HG02970 (cell line): ENCODE measurements around the gene SIN3B.

ENCODE experiments used
- ATAC-seq: cut with Tn5 transposase; IDR thresholded peaks from one replicate; pipeline ENCODE4 v1.9.1; 2021; ENCODE audit warnings: mild to moderate bottlenecking, moderate library complexity, moderate number of reproducible peaks; ENCODE audit not compliant: unreplicated experiment, low FRiP score

SIN3B gene

DNA sequence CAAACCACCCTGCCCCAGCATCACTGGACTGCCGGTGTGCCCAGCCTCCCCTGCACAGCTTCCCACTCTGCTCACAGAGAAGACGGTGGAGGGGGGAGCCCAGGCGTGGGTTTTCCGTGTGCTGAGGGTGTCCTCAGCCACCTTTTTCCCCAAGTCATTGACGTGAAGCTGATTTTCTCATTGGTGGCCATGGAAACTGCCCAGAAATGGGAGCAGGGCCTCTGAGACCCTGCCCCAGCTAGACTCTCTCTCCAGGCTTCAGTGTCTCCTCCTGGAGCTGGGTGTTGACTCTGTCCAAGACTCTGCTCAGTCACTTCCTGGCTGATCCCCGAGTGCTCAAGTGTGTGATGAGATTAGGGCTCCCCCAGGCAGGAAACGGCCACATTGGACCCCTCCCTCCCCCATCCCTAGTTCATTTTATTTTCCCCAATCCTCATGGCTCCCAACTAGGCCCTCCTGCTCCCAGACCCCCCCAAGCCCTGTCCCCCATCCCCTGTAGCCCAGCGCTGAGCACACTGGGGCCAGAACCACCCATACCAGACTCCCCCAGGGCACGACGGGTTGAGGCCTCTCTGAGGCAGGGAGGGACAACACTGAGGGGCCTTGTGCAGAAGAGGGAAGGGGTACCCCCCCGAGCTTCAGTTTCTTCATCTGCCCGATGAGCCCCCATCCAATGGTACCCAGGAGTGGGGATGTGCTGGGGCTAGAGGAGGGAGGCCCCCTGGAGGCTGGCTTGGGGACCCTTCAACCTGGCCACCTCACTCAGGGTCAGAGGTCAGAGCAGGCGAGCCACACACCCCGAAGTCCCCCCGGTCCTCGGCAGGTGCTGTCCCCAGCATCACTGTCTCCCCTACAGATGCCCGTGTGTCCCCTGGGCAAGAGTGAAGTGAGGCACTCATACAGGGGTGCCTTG lies 58.4 kb downstream of the SIN3B start:
- no peak for ATAC-seq

DNA sequence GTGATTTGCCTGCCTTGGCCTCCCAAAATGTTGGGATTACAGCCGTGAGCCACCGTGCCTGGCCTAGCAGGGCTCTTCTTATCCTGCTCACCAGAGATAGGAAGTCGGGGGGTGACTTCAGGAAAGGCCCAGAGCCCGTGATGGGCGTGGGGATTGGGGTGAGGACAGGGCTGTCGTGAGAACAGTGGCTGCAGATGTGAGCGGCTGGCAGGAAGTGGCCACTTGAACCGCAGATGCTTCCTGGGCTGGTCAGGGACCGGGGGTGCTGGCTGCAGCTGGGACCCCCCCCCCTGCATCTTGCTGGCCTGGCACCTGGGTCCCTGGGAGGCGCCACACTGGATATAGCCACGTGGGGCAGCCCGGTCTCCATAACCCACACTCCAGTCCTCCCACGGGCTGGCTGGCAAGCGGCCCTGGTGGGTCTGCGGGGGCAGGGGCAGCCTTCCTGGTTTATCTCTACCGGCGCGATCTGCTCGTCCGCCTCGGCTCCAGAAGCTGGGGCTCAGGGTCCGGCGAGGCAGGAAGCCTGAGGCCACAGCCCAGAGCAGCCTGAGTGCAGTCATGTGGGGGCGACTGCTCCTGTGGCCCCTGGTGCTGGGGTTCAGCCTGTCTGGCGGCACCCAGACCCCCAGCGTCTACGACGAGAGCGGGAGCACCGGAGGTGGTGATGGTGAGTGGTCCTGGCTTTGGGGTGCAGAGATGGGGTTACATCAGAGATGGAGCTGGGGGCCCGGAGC lies 59.6 kb downstream of the SIN3B start, which contains the start of gene F2RL3:
TSS of gene F2RL3 (plus strand) at position 371 of the 737 bp plus-strand sequence. CDS start at position 562, 191 bp downstream.
- no peak for ATAC-seq

DNA sequence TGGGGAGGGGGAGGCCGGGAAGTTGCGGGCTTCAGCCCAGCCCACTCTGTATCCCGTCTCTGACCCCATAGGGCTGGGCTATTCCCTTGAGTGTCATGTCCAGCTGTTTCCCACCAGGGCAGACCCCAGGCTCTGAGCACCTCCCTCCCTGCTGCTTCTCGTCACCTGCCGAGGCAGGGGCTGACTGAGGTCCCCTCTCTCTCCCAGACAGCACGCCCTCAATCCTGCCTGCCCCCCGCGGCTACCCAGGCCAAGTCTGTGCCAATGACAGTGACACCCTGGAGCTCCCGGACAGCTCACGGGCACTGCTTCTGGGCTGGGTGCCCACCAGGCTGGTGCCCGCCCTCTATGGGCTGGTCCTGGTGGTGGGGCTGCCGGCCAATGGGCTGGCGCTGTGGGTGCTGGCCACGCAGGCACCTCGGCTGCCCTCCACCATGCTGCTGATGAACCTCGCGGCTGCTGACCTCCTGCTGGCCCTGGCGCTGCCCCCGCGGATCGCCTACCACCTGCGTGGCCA lies 60.2 kb downstream of the SIN3B start:
- ATAC-seq = no peak

DNA sequence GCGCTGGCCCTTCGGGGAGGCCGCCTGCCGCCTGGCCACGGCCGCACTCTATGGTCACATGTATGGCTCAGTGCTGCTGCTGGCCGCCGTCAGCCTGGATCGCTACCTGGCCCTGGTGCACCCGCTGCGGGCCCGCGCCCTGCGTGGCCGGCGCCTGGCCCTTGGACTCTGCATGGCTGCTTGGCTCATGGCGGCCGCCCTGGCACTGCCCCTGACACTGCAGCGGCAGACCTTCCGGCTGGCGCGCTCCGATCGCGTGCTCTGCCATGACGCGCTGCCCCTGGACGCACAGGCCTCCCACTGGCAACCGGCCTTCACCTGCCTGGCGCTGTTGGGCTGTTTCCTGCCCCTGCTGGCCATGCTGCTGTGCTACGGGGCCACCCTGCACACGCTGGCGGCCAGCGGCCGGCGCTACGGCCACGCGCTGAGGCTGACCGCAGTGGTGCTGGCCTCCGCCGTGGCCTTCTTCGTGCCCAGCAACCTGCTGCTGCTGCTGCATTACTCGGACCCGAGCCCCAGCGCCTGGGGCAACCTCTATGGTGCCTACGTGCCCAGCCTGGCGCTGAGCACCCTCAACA lies 60.8 kb downstream of the SIN3B start:
- ATAC-seq = no peak

DNA sequence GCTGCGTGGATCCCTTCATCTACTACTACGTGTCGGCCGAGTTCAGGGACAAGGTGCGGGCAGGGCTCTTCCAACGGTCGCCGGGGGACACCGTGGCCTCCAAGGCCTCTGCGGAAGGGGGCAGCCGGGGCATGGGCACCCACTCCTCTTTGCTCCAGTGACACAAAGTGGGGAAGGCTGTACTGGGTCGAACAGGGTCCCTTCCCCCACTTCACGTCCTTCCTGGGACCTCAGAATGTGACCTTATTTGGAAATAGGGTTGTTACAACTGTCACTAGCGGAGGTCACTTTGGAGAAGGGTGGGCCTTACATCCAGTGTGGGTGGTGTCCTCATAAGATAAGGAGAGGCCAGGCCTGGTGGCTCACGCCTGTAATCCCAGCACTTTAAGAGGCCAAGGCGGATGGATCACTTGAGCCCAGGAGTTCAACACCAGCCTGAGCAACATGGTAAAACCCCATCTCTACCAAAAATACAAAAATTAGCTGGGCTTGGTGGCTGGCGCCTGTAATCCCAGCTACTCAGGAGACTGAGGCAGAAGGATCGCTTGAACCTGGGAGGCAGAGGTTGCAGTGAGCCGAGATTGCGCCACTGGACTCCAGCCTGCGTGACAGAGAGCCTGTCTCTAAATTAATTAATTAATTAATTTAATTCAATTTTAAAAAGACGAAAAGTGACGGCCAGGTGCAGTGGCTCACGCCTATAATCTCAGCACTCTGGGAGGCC lies 61.4 kb downstream of the SIN3B start:
- ATAC-seq = no peak

DNA sequence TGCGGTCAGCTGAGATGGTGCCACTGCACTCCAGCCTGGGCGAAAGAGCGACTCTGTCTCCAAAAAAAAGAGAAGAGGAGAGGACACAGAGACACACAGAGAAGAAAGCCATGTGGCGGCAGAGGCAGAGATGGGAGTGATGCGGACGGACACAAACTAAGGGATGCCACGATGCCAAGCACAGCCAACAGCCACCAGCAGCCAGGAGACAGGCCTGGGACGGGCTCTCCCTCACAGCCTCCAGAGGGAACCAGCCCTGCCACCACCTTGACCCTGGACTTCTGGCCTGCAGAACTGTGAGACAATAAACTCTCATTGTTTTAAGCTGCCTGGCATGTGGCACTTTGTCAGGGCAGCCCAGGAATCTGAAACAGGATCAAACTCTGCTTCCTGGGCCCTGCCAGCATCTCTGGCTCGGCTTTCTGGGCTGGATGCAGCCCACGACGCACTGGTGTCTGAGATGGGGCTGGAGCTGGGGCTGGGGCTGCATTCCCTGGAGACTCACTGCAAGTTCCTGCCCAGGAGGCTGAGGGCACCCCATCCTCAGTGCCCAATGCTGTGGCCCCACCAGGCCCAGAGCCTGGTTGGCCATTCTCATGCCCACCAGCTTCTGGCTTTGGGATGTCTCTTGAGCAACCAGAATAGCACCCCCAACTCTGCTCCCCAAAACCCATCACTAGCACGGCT lies 62.6 kb downstream of the SIN3B start:
- ATAC-seq = no peak

DNA sequence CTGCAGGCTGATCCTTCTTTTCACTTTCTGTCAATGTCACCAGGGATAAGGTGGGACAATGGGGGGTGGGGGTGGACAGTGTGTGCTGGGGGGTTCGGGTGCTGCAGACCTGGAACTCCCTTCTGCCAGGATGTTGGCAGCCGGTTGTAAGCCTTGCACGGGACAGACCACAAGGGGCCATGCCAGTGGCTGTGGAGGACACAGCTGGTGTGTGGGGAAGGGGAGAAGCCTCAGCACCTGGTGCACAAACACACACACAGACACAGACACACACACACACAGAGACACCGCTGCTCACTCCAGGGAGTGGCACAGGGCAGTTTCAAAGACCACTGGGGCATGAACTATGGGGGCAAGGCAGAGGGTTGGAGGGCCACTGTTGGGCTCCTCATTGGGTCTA lies 63.2 kb downstream of the SIN3B start:
- ATAC-seq = no peak

DNA sequence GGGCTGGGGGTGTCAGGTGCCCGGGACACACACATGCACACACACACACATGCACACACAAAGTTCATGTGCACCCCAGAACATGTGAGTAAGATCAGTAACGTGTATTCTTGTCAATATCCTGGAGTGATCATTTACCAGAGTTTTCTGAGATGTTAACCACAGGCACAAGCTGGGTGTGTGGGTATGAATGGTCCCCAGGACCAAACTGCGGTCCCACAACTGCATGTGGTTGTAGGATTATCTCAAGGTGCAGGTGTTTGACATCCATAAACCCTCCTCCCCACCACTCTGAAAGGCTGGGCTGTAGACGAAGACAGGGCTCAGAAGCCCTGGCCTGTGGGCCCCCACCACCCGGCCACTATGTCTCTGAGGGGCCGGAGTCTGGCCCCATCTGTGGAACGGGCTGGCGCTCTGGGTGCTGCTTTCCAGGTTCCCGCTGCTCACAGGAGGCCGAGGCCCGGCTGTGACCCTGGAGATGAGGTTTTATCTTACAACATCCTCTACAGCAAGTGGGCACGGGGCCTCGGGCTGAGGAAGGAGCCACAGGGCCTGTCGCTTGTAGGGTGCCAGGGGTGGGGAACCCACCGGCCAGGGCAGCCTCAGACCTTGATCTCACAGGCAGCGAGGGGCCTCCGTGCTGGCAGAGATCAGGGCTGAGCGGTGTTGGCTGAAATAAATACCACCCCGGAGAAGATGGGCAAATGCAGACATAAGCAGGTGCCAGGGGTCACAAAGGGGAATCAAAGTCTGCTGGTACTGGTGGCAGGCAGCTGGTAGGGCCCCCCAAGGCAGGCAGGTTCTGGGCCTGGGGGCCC lies 63.9 kb downstream of the SIN3B start:
- no peak for ATAC-seq

DNA sequence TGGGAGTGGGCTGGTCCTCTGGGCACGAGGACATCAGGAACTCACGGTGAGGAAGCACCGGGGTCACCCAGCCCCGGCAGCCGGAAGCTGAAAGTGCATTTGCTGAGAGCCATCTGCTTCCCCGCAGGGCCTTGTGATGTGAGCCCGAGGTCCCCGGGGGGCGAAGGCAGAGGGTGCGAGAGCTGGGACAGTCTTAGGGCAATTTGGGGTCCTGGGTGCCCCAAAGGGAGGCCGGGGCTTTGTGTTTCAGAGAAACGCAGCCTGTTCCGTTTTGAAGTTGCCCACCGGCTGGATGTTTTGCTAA lies 64.4 kb downstream of the SIN3B start:
- ATAC-seq = no peak

DNA sequence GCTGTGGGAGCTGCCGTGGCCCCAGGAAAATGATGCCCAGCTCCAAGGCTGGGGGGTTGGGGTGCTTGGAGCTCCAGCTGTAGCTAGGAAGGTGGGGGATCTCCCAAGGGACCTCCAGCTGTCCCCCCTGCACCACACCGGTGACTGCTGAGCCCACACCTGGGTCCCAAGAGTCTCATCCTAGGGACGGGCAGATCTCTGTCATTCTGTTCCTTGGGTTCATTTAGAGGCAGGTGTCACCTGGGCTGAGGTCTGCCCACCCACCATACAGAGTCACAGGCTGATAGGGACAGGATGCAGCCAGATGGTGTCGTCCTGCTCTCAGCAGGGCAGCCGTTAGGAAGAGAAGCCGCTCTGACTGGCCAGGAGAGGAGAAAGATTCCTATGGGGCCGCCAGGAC lies 64.9 kb downstream of the SIN3B start:
- ATAC-seq = no peak

DNA sequence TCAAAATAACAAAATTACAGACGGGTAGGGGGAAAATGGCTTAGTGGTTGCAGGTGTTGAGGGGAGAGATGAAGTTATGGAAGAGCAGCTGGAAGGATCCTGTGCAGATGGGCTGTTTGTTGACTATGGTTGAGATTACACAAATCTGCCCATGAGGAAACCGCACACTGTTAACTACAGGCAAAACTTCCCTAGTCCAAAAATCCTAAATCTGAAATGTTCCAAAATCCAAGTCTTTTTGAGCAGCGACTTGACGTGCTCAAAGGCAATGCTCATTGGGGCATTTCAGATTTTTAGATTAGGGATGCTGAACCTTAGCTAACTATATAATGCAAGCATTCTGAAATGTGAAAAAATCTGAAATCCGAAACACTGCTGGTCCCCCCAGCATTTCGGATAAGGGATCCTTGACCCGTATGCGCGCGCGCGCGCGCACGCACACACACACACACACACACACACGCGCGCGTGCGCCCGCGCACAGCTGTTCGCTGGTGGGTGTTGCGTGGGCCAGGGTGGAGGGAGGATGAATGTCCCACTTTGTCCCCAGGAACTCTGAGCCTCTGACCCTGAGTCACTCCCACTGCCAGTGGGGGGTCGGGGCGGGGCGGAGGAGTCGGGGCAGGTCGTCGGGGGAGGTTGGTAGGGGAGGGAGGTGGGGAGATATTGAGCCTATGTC lies 66.4 kb downstream of the SIN3B start:
- ATAC-seq = no peak

DNA sequence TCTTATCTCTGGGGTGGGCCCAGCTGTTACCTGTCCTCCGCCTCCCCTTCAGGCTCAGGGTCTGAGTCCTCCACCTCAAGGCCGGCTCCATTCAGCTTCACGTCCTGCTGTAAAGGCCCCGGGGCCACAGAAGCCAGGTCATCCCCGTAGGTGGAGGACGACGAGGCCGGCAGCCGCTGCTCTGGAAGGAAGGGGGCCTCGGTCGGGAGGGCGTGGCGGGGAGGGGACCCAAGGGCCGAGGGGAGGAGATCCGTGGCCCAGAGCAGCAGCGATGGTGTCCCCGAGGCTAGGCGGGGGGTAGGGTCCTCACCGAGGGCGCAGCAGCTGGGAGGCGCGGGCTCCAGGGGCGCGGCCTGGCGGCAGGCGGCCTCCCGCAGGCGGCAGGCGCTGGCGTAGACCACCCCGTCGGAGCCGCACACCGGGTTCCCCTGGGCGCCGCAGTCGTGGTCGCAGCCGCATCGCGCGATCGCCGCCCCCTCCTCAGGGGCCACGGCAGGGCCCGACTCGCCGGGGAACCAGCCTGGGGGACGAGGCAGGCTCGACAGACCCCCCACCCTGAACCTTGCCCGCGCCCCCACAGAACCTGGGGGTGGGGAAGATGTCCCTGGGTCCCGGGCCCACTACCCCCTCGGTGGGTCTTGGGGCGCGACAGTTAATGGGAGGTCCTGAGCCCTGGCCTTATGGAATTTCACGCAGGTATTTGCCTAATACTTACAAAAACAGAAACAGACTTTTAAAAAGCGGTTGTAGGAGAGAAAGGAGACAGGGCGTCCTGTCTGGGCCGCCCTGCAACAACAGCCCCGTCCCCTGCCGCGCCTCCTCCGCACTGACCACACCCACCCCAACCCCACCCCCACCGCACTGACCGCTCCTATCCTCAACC lies 67.2 kb downstream of the SIN3B start:
- peak; percentile 24 for ATAC-seq

DNA sequence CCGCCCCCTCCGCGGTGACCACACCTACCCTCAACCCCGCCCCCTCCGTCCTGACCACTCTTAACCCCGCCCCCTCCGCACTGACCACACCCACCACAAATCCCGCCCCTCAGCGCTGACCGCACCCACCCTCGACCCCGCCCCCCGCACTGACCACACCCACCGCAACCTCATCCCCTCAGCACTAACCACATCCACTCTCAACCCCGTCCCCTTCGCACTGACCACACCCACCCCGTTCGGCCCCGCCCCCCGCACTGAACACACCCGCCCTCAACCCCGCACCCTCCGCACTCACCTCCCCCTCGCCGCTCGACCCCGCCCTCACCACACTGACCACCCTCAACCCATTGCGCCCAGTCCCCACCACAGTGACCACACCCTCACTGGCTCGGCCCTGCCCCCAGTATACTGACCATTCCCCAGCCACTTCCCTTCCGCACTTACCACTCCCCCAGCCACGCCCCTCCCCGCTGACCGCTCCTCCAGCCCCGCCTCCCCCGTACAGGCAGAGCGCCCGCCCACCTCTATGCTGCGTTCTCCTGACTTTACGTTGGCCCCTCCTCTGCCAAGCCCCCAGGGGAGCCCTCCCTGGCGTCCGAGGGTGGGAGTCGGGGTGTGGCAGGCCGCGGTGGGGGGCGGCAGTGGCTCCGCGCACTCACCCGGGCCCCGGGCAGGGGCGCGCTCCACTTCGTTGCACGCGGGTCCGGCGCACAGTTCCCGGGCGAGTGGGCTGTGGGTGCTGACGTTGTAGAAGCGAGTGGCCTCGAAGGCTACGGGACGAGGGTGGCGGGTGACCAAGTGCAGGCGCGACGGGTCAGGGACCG lies 68.0 kb downstream of the SIN3B start:
- ATAC-seq = peak; percentile 56

DNA sequence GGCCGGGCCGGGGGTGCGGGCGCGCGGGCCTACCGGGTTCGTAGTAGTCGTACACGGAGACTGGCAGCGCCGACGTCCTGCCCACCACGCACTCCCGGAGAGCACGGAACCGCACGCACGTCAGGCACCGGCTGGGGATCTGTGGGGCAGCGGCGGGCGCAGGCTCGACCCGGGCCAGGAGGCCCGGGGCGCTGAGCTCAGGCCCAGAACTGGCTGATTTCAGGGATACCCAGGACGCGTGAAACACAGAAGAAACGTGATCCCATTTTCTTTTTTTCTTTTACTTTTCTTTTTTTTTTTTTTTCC lies 68.6 kb downstream of the SIN3B start:
- ATAC-seq = no peak

DNA sequence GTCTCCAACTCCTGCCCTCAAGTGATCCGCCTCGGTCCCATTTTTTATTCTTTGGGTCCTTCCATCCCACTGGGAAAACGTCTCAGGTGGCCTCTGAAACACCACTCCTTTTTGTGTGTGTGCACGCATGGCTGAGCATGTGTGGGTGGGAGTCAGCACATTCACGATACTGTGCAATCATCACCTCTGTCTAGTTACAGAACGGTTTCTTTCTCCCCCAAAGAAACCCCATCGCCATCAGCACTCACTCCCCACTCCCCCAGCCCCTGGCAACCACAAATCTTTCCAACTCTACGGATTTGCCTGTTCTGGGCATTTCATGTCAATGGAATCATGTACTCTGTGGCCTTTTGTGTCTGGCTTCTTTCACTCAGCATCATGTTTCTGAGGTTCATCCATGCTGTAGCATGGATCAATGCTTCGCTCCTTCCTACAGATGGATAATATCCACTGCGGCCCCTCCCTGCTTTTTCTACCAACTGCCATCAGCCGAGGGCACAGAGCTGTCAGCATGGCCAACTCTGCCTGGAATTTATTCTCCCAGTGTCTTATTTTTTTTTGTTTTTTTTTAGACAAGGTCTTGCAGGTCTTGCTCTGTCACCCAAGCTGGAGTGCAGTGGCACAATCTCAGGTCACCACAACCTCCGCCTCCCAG lies 69.3 kb downstream of the SIN3B start:
- ATAC-seq = no peak

DNA sequence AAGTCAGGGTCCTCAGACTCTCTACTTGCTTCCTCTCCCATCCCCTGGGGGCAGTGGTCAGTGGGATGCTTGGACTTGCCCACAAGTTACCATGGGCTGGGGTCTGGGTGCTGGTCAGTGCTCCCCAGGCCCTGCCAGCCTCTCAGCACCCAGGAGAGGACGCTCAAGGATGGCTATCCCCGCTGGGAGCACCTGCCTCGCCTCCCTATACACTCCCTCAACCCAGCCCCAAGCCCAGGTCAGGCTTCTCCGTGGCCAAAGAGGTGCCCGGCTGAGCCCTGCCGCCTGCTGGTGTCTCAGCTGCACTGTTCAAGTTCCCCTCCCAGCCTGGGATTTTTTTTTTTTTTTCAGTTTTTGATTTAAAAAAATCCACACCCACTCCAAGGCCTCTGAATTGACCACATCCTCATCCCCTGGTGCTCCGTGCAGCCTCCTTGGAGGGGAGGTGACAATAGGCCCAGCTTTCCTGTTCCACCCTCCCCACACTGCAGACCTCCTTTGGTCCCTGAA lies 70.4 kb downstream of the SIN3B start:
- no peak for ATAC-seq
